ENCODE measurements around the gene MRPS31.
"Not testable (repeated sequence)": the region's sequence is repeated elsewhere in the genome, so short reads cannot be mapped to it uniquely, and the experiment has no call there.

The MRPS31 gene

GRCh38 chr13:40784540-40784939 is 13.6 kb upstream of the MRPS31 start:
- no peak for DNase-seq (ENCODE audit: low spot score in 2 of 2)

GRCh38 chr13:40782971-40783370 is 12.0 kb upstream of the MRPS31 start:
- not testable (repeated sequence) for H3K27ac Mint-ChIP-seq (ENCODE audit: low read depth); H3K36me3 Mint-ChIP-seq (ENCODE audit: insufficient read depth); H3K4me3 Mint-ChIP-seq; DNase-seq (ENCODE audit: low spot score in 2 of 2); H3K9me3 Mint-ChIP-seq; ATAC-seq (replicated peaks; ENCODE audit: extremely low read depth, poor library complexity, severe bottlenecking); H3K27me3 Mint-ChIP-seq; H3K4me1 Mint-ChIP-seq

More at GRCh38 chr13:40784540-40784939, 13.6 kb upstream of the MRPS31 start:
- H3K4me1 Mint-ChIP-seq: peaks cover 6% of the 10 kb centered on the region
- H3K36me3 Mint-ChIP-seq (ENCODE audit: insufficient read depth): no peaks in the 10 kb centered on the region
- H3K4me3 Mint-ChIP-seq: no peak overlapping the region
- H3K9me3 Mint-ChIP-seq: no peaks in the 10 kb centered on the region
- H3K27me3 Mint-ChIP-seq: no peaks in the 10 kb centered on the region
- no peak for ATAC-seq (replicated peaks; ENCODE audit: extremely low read depth, poor library complexity, severe bottlenecking)
- H3K27ac Mint-ChIP-seq (ENCODE audit: low read depth): no peak overlapping the region

- Mint-ChIP-seq H3K4me3 (no peak overlapping the region), H3K27ac (ENCODE audit: low read depth) (no peak overlapping the region), H3K36me3 (ENCODE audit: insufficient read depth) (no peaks in the 10 kb centered on the region), H3K27me3 (no peaks in the 10 kb centered on the region), H3K4me1 (peaks cover 13% of the 10 kb centered on the region), H3K9me3 (no peaks in the 10 kb centered on the region)
- DNase-seq (ENCODE audit: low spot score in 2 of 2) (no peak), ATAC-seq (replicated peaks; ENCODE audit: extremely low read depth, poor library complexity, severe bottlenecking) (no peak)
These were observed 10.7 kb upstream of the MRPS31 start for GRCh38 chr13:40781717-40782116.

GRCh38 chr13:40780822-40781401 is 9.9 kb upstream of the MRPS31 start:
- ATAC-seq (replicated peaks; ENCODE audit: extremely low read depth, poor library complexity, severe bottlenecking): no peak
- H3K4me1 Mint-ChIP-seq: peaks cover 20% of the 10 kb centered on the region
- H3K27me3 Mint-ChIP-seq: no peaks in the 10 kb centered on the region
- no peak overlapping the region for H3K27ac Mint-ChIP-seq (ENCODE audit: low read depth)
- no peak for DNase-seq (ENCODE audit: low spot score in 2 of 2)
- no peaks in the 10 kb centered on the region for H3K36me3 Mint-ChIP-seq (ENCODE audit: insufficient read depth)
- no peak overlapping the region for H3K4me3 Mint-ChIP-seq
- H3K9me3 Mint-ChIP-seq: no peaks in the 10 kb centered on the region

DNA sequence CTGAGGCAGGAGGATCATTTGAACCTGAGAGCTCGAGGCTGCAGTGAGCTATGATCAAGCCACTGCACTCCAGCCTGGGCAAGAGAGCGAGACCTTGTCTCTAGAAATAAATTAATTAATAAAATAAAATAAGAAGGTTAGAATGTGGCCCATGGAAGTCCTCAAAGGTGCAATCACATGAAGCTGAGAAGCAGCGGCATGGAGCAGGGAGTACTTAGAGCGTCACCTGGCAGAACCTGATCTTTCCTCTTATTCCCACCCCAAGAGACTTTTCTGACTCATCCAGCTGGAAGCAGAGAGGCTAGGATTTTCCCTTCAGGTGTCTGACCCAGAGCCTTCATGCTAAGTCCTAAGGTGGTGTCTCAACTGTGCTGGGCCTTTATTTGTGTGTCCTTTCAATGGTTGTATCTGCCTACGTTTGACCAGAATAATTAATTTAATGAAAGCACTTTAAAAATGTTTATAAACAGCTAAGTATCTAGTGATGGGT is 8.9 kb upstream of the MRPS31 start:
- H3K9me3 Mint-ChIP-seq: no peaks in the 10 kb centered on the region
- peaks cover 23% of the 10 kb centered on the region for H3K4me1 Mint-ChIP-seq
- no peak overlapping the region for H3K4me3 Mint-ChIP-seq
- DNase-seq (ENCODE audit: low spot score in 2 of 2) (no peak), ATAC-seq (replicated peaks; ENCODE audit: extremely low read depth, poor library complexity, severe bottlenecking) (no peak)
- H3K27ac Mint-ChIP-seq (ENCODE audit: low read depth): peak overlapping the region; percentile 53
- H3K36me3 Mint-ChIP-seq (ENCODE audit: insufficient read depth): peaks cover 1% of the 10 kb centered on the region
- H3K27me3 Mint-ChIP-seq: no peaks in the 10 kb centered on the region

DNA sequence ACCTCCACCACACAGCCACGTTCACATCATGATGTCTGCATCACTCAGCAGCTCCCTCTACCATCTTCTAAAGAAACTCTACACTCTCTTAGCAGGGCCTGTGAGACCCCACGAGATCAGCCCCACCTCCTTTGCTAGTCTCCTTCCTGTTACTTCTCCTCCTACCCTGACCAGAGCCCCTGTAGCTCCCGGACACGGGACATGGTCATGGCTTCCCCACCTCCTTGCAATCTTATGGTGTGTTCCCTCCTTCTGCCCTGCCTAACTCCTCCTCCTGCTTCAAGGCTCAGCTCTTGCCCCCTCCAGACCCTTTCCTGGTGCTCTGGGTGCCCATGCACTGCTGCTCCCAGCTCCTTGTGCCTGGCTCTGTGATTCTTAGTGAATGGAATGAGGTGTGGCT is 8.1 kb upstream of the MRPS31 start:
- Mint-ChIP-seq H3K9me3 (no peaks in the 10 kb centered on the region), H3K27ac (ENCODE audit: low read depth) (peak overlapping the region; percentile 63), H3K36me3 (ENCODE audit: insufficient read depth) (peaks cover 1% of the 10 kb centered on the region), H3K27me3 (no peaks in the 10 kb centered on the region), H3K4me1 (peaks cover 23% of the 10 kb centered on the region), H3K4me3 (no peak overlapping the region)
- ATAC-seq (replicated peaks; ENCODE audit: extremely low read depth, poor library complexity, severe bottlenecking) (no peak), DNase-seq (ENCODE audit: low spot score in 2 of 2) (no peak)

DNA sequence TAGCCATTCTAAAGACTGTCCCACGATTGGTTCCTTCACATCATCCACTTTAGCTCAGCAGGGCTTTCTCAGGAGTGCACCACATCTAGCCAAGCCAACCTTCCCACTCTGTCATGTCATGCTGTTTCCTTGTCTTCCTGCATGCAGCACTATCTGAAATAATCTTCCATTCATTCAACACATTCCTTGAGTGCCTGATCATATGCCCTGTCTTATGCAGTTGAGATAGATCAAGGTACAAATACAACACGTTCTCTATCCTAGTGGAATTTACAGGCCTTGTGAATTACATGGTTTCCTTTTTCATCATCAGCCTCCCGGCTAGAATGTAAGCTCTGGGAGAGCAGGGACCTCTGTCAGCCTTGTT is 6.8 kb upstream of the MRPS31 start:
- Mint-ChIP-seq H3K27me3 (no peaks in the 10 kb centered on the region), H3K36me3 (ENCODE audit: insufficient read depth) (peaks cover 1% of the 10 kb centered on the region), H3K9me3 (no peaks in the 10 kb centered on the region), H3K27ac (ENCODE audit: low read depth) (peak overlapping the region; percentile 96), H3K4me1 (peaks cover 23% of the 10 kb centered on the region), H3K4me3 (peak overlapping the region; percentile 76)
- ATAC-seq (replicated peaks; ENCODE audit: extremely low read depth, poor library complexity, severe bottlenecking) (no peak), DNase-seq (ENCODE audit: low spot score in 2 of 2) (no peak)

DNA sequence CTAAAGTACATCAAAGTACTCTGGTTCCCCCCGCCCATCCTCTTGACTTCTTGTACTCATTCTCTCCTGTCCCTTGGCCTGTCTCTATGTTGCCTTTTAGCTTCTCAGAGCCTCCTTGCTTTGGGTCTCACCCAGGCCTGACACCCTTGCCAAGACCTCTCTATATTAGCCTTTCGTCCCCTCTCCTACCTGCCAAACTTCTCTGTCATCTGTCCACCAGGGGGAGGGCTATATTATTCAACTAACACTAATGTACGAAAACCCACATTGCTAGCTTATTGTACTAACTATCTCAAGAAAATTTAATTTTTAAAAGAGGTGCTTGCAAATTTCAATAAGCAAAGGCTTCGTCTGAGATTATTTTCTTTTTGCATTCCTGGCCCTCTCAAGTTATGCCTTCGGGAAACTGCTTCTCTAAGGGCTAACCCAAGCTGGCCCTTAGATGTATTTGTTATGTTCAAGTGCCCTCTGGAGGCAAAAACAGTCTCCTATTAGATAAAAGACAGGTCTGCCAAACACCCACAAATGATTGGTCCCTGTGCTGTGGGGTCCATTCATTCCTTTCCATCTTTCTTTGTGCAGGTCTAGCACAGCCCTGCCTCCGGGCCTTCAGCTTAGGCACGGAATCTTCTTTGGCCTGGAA is 6.3 kb upstream of the MRPS31 start:
- Mint-ChIP-seq H3K27me3 (no peaks in the 10 kb centered on the region), H3K27ac (ENCODE audit: low read depth) (peak overlapping the region; percentile 96), H3K9me3 (no peaks in the 10 kb centered on the region), H3K36me3 (ENCODE audit: insufficient read depth) (peaks cover 1% of the 10 kb centered on the region), H3K4me1 (peaks cover 23% of the 10 kb centered on the region), H3K4me3 (peak overlapping the region; percentile 76)
- ATAC-seq (replicated peaks; ENCODE audit: extremely low read depth, poor library complexity, severe bottlenecking) (peak; percentile 59), DNase-seq (ENCODE audit: low spot score in 2 of 2) (no peak)

- peaks cover 1% of the 10 kb centered on the region for H3K36me3 Mint-ChIP-seq (ENCODE audit: insufficient read depth)
- peak overlapping the region; percentile 96 for H3K27ac Mint-ChIP-seq (ENCODE audit: low read depth)
- H3K9me3 Mint-ChIP-seq: no peaks in the 10 kb centered on the region
- H3K4me1 Mint-ChIP-seq: peaks cover 23% of the 10 kb centered on the region
- H3K27me3 Mint-ChIP-seq: no peaks in the 10 kb centered on the region
- ATAC-seq (replicated peaks; ENCODE audit: extremely low read depth, poor library complexity, severe bottlenecking) (peak; percentile 93), DNase-seq (ENCODE audit: low spot score in 2 of 2) (peak; percentile 29 to 38)
- H3K4me3 Mint-ChIP-seq: peak overlapping the region; percentile 76
These were observed 5.7 kb upstream of the MRPS31 start for GRCh38 chr13:40776681-40777165.

- DNase-seq (ENCODE audit: low spot score in 2 of 2) (no peak), ATAC-seq (replicated peaks; ENCODE audit: extremely low read depth, poor library complexity, severe bottlenecking) (peak; percentile 10)
- H3K9me3 Mint-ChIP-seq: no peaks in the 10 kb centered on the region
- H3K4me1 Mint-ChIP-seq: peaks cover 23% of the 10 kb centered on the region
- H3K36me3 Mint-ChIP-seq (ENCODE audit: insufficient read depth): peaks cover 1% of the 10 kb centered on the region
- no peaks in the 10 kb centered on the region for H3K27me3 Mint-ChIP-seq
- peak overlapping the region; percentile 96 for H3K27ac Mint-ChIP-seq (ENCODE audit: low read depth)
- H3K4me3 Mint-ChIP-seq: peak overlapping the region; percentile 76
These were observed 5.2 kb upstream of the MRPS31 start for GRCh38 chr13:40776232-40776631.

GRCh38 chr13:40774672-40775071 is 3.7 kb upstream of the MRPS31 start:
- peaks cover 7% of the 10 kb centered on the region for H3K36me3 Mint-ChIP-seq (ENCODE audit: insufficient read depth)
- DNase-seq (ENCODE audit: low spot score in 2 of 2) (no peak), ATAC-seq (replicated peaks; ENCODE audit: extremely low read depth, poor library complexity, severe bottlenecking) (no peak)
- H3K27ac Mint-ChIP-seq (ENCODE audit: low read depth): no peak overlapping the region
- no peaks in the 10 kb centered on the region for H3K9me3 Mint-ChIP-seq
- no peaks in the 10 kb centered on the region for H3K27me3 Mint-ChIP-seq
- peaks cover 33% of the 10 kb centered on the region for H3K4me1 Mint-ChIP-seq
- H3K4me3 Mint-ChIP-seq: no peak overlapping the region

- ATAC-seq (replicated peaks; ENCODE audit: extremely low read depth, poor library complexity, severe bottlenecking): no peak
- no peak for DNase-seq (ENCODE audit: low spot score in 2 of 2)
- Mint-ChIP-seq H3K27me3 (no peaks in the 10 kb centered on the region), H3K36me3 (ENCODE audit: insufficient read depth) (peaks cover 7% of the 10 kb centered on the region), H3K27ac (ENCODE audit: low read depth) (no peak overlapping the region), H3K9me3 (no peaks in the 10 kb centered on the region), H3K4me1 (peaks cover 34% of the 10 kb centered on the region), H3K4me3 (no peak overlapping the region)
These were observed 1.9 kb upstream of the MRPS31 start for GRCh38 chr13:40772765-40773473.

DNA sequence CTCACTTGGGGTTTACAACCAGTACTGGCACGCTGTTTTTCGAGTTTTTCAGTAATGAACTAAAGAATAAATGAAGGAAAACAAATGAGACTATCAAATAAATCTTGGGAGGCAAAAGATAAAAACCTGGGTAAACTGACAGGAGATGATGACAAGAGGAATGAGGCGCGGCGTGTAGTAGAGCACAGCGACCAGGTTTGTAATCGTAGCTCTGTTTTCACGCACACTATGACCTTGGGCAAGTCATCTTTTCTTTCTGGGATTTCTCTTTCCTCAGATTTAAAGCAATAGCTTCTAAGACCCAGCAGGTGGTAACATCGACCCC is 419 bp downstream of the MRPS31 start:
- H3K4me1 Mint-ChIP-seq: peaks cover 13% of the 10 kb centered on the region

More for the DNA sequence above, 419 bp downstream of the MRPS31 start:
- Mint-ChIP-seq H3K27me3 (no peaks in the 10 kb centered on the region), H3K9me3 (no peaks in the 10 kb centered on the region), H3K4me3 (peak overlapping the region; percentile 92), H3K36me3 (ENCODE audit: insufficient read depth) (peaks cover 14% of the 10 kb centered on the region), H3K27ac (ENCODE audit: low read depth) (peak overlapping the region; percentile 86)
- DNase-seq (ENCODE audit: low spot score in 2 of 2): no peak
- no peak for ATAC-seq (replicated peaks; ENCODE audit: extremely low read depth, poor library complexity, severe bottlenecking)

Measured in central memory CD8-positive, alpha-beta T cell (primary cell).